HG03196 (cell line): ENCODE results near the gene SAT2.
A peak's percentile ranks its signal among the peaks of the same experiment; 100 is the strongest.

Experiments used
- ATAC-seq: cut with Tn5 transposase; IDR thresholded peaks from one replicate; pipeline ENCODE4 v1.9.1; 2021; ENCODE audit not compliant: unreplicated experiment

Gene SAT2

GRCh38 chr17:7592422-7593021 lies 35.1 kb downstream of the SAT2 start:
- ATAC-seq: no peak

- no peak for ATAC-seq
These were observed 36.0 kb downstream of the SAT2 start for GRCh38 chr17:7591596-7591995.

GRCh38 chr17:7590743-7591142 lies 36.9 kb downstream of the SAT2 start:
- no peak for ATAC-seq

- no peak for ATAC-seq
These were observed 37.5 kb downstream of the SAT2 start, which contains the start of gene SOX15 for GRCh38 chr17:7589891-7590691. Gene SOX15, minus strand, starts transcription at chr17:7590094. Its CDS starts 418 bp downstream, at chr17:7589676.

- ATAC-seq: no peak
These were observed 38.3 kb downstream of the SAT2 start for GRCh38 chr17:7589204-7589868.

GRCh38 chr17:7588553-7589203 lies 38.9 kb downstream of the SAT2 start:
- no peak for ATAC-seq

GRCh38 chr17:7587420-7588151 lies 40.0 kb downstream of the SAT2 start:
- ATAC-seq: no peak

- ATAC-seq: no peak
These were observed 40.8 kb downstream of the SAT2 start for GRCh38 chr17:7586673-7587419.

GRCh38 chr17:7583253-7584109 lies 44.1 kb downstream of the SAT2 start, which contains the start of gene MPDU1:
Gene MPDU1, plus strand, starts transcription at chr17:7583852. Its CDS starts 11 bp downstream, at chr17:7583863.
- peak; percentile 52 for ATAC-seq

GRCh38 chr17:7582396-7583252 lies 45.0 kb downstream of the SAT2 start:
- no peak for ATAC-seq

- no peak for ATAC-seq
These were observed 46.7 kb downstream of the SAT2 start for GRCh38 chr17:7580604-7581575.

- ATAC-seq: no peak
These were observed 47.6 kb downstream of the SAT2 start for GRCh38 chr17:7579834-7580603.

- no peak for ATAC-seq
These were observed 48.4 kb downstream of the SAT2 start, which contains the start of gene CD68 for GRCh38 chr17:7579001-7579833. Gene CD68, plus strand, starts transcription at chr17:7579638. Its CDS starts 40 bp downstream, at chr17:7579678.

GRCh38 chr17:7577327-7578199 lies 50.1 kb downstream of the SAT2 start:
- no peak for ATAC-seq
